ENCODE data around the gene DBI.

The DBI gene

GRCh38 chr2:119341684-119342083, 25.1 kb upstream of the DBI start:
- no peak overlapping the region for H3K4me3 ChIP-seq (ENCODE audit: low read length)
- no peak for TF ChIP-seq CTCF (conservative IDR thresholded peaks at IDR 0.05; ENCODE audit: low read length)
- DNase-seq (ENCODE audit: low read depth): no peak

GRCh38 chr2:119349289-119349688, 17.5 kb upstream of the DBI start:
- H3K4me3 ChIP-seq (ENCODE audit: low read length): no peak overlapping the region
- DNase-seq (ENCODE audit: low read depth): no peak
- no peak for TF ChIP-seq CTCF (conservative IDR thresholded peaks at IDR 0.05; ENCODE audit: low read length)

GRCh38 chr2:119350311-119350998, 16.3 kb upstream of the DBI start:
- no peak overlapping the region for H3K4me3 ChIP-seq (ENCODE audit: low read length)
- no peak for TF ChIP-seq CTCF (conservative IDR thresholded peaks at IDR 0.05; ENCODE audit: low read length)
- DNase-seq (ENCODE audit: low read depth): no peak

GRCh38 chr2:119352357-119352756, 14.4 kb upstream of the DBI start:
- DNase-seq (ENCODE audit: low read depth): no peak
- no peak for TF ChIP-seq CTCF (conservative IDR thresholded peaks at IDR 0.05; ENCODE audit: low read length)
- no peak overlapping the region for H3K4me3 ChIP-seq (ENCODE audit: low read length)

- H3K4me3 ChIP-seq (ENCODE audit: low read length): no peak overlapping the region
- no peak for DNase-seq (ENCODE audit: low read depth)
- TF ChIP-seq CTCF (conservative IDR thresholded peaks at IDR 0.05; ENCODE audit: low read length): no peak
These were observed 11.9 kb upstream of the DBI start for GRCh38 chr2:119354860-119355259.

- no peak for TF ChIP-seq CTCF (conservative IDR thresholded peaks at IDR 0.05; ENCODE audit: low read length)
- no peak overlapping the region for H3K4me3 ChIP-seq (ENCODE audit: low read length)
These were observed 7.0 kb upstream of the DBI start for GRCh38 chr2:119359774-119360173.

GRCh38 chr2:119360423-119360966, 6.3 kb upstream of the DBI start:
- no peak for DNase-seq (ENCODE audit: low read depth)
- H3K4me3 ChIP-seq (ENCODE audit: low read length): no peak overlapping the region
- TF ChIP-seq CTCF (conservative IDR thresholded peaks at IDR 0.05; ENCODE audit: low read length): no peak

More at GRCh38 chr2:119359774-119360173, 7.0 kb upstream of the DBI start:
- no peak for DNase-seq (ENCODE audit: low read depth)

All from AG10803 (cell line).